ENCODE measurements around the gene SLC1A6. TPM values are rescaled to one million over a fixed set of nuclear protein-coding genes. Genes with fewer than 3 reads are reported as not detected.

SLC1A6 gene
- total and polyA plus RNA-seq, 2 donors (not counting 1 experiment from before 2014, with no cell fraction given): 0.25 TPM; not detected in 1

DNA sequence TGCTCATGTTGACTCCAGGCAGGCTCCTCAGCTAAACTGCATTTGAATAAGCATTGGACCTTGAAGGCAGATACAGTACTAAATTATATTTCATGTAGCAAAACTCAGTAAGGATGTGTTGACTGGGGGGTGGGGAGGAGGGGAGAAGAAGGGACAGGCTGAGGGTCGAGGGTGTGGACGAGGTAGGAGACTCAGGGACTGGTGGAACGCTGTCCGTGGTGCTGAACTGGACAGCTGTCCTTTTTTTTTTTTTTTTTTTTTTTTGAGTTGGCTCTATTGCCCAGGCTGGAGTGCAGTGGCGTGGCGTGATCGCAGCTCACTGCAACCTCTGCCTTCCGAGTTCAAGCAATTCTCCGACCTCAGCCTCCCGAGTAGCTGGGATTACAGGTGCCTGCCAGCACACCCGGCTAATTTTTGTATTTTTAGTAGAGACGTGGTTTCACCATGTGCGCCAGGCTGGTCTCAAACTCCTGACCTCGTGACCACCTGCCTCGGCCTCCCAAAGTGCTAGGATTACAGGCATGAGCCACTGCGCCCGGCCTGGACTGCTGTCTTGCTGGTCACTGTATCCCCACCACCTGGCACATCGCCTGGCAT lies 36.4 kb upstream of the SLC1A6 start:
- TF ChIP-seq, protein P1, sequence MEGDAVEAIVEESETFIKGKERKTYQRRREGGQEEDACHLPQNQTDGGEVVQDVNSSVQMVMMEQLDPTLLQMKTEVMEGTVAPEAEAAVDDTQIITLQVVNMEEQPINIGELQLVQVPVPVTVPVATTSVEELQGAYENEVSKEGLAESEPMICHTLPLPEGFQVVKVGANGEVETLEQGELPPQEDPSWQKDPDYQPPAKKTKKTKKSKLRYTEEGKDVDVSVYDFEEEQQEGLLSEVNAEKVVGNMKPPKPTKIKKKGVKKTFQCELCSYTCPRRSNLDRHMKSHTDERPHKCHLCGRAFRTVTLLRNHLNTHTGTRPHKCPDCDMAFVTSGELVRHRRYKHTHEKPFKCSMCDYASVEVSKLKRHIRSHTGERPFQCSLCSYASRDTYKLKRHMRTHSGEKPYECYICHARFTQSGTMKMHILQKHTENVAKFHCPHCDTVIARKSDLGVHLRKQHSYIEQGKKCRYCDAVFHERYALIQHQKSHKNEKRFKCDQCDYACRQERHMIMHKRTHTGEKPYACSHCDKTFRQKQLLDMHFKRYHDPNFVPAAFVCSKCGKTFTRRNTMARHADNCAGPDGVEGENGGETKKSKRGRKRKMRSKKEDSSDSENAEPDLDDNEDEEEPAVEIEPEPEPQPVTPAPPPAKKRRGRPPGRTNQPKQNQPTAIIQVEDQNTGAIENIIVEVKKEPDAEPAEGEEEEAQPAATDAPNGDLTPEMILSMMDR (IDR thresholded peaks at IDR 0.05): no peak
- no peak for TF ChIP-seq EZH2 (IDR thresholded peaks at IDR 0.05; ENCODE audit: borderline replicate concordance, insufficient read depth, low read depth, low read length, poor library complexity, severe bottlenecking)
- 37% methylated on average over 15 of the region's 18 CpGs for WGBS (ENCODE audit: insufficient coverage)
- H2AFZ ChIP-seq (ENCODE audit: insufficient read depth, low read depth, low read length, poor library complexity, severe bottlenecking): no peak overlapping the region
- H3K9ac ChIP-seq (ENCODE audit: low read length): no peak overlapping the region
- ChIA-PET CTCF (no interaction called here), POLR2A (interaction anchor here (0.6 kb wide), 1 partner anchor 136 kb away, joined by 11 read pairs; no protein-coding TSS in a partner anchor)
- peaks cover 0 to 17% (median 6%) of the 10 kb centered on the region in 4 experiments for H3K27me3 ChIP-seq (replicated peaks in 1 of 4; ENCODE audit: control extremely low read depth in 1 of 4, control insufficient read depth in 3 of 4, insufficient read depth in 4 of 4, low read length in 3 of 4)
- Mint-ChIP-seq H3K9me3 (ENCODE audit: insufficient read depth) (no peaks in the 10 kb centered on the region), H3K27me3 (peaks cover 41% of the 10 kb centered on the region), H3K4me1 (no peaks in the 10 kb centered on the region), H3K27ac (no peak overlapping the region), H3K4me3 (no peak overlapping the region)
- no peak for DNase-seq
- H3K27ac ChIP-seq (ENCODE audit: low read length in 2 of 2): no peak overlapping the region
- intact Hi-C loops (cut with micrococcal nuclease): no loop called here
- no peaks in the 10 kb centered on the region for H3K9me3 ChIP-seq (ENCODE audit: control extremely low read depth in 1 of 3, control insufficient read depth in 2 of 3, insufficient read depth in 1 of 3, low read length in 2 of 3)
- H3K36me3 ChIP-seq (replicated peaks in 1 of 2; ENCODE audit: control extremely low read depth in 1 of 2, control insufficient read depth in 1 of 2, extremely low read depth in 1 of 2, insufficient read depth in 2 of 2, low read length in 1 of 2): no peaks in the 10 kb centered on the region
- no peaks in the 10 kb centered on the region for H4K20me1 ChIP-seq (ENCODE audit: control insufficient read depth, insufficient read depth, low read length, poor library complexity, severe bottlenecking)
- H3K4me3 ChIP-seq (ENCODE audit: control extremely low read depth in 1 of 5, extremely low read depth in 1 of 5, insufficient read depth in 1 of 5, low read depth in 2 of 5, low read length in 4 of 5): no peak overlapping the region
- ATAC-seq (ENCODE audit: low read depth): no peak
- H3K4me2 ChIP-seq (replicated peaks; ENCODE audit: low read depth, low read length, poor library complexity, severe bottlenecking): no peak overlapping the region
- no peaks in the 10 kb centered on the region for H3K79me2 ChIP-seq (ENCODE audit: control insufficient read depth, insufficient read depth, low read length)
- no peaks in the 10 kb centered on the region for H3K4me1 ChIP-seq (ENCODE audit: control insufficient read depth in 2 of 2, insufficient read depth in 2 of 2, low read length in 2 of 2)

DNA sequence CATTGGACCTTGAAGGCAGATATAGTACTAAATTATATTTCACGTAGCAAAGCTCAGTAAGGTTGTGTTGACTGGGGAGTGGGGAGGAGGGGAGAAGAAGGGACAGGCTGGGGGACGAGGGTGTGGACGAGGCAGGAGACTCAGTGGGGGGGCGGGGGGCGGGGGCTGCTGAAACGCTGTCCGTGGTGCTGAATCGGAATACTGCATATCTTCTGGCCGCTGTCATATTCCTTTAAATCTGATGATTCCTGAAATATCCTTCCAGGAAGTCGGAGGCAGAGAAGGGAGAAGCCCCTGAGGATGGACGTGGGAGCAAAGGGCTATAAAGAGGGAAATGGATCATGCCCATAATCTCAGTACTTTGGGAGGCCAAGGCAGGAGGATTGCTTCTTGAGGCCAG lies 34.9 kb upstream of the SLC1A6 start:
- Histone ChIP-seq H3K9me3 (ENCODE audit: control extremely low read depth in 1 of 3, control insufficient read depth in 2 of 3, insufficient read depth in 1 of 3, low read length in 2 of 3) (peaks cover 0 to 8% (median 0%) of the 10 kb centered on the region in 3 donors), H3K36me3 (replicated peaks in 1 of 2; ENCODE audit: control extremely low read depth in 1 of 2, control insufficient read depth in 1 of 2, extremely low read depth in 1 of 2, insufficient read depth in 2 of 2, low read length in 1 of 2) (no peaks in the 10 kb centered on the region), H4K20me1 (ENCODE audit: control insufficient read depth, insufficient read depth, low read length, poor library complexity, severe bottlenecking) (no peaks in the 10 kb centered on the region), H3K27me3 (replicated peaks in 1 of 4; ENCODE audit: control extremely low read depth in 1 of 4, control insufficient read depth in 3 of 4, insufficient read depth in 4 of 4, low read length in 3 of 4) (peaks cover 0 to 19% (median 8%) of the 10 kb centered on the region in 4 experiments), H2AFZ (ENCODE audit: insufficient read depth, low read depth, low read length, poor library complexity, severe bottlenecking) (no peak overlapping the region), H3K4me2 (replicated peaks; ENCODE audit: low read depth, low read length, poor library complexity, severe bottlenecking) (no peak overlapping the region), H3K9ac (ENCODE audit: low read length) (no peak overlapping the region), H3K4me1 (ENCODE audit: control insufficient read depth in 2 of 2, insufficient read depth in 2 of 2, low read length in 2 of 2) (no peaks in the 10 kb centered on the region), H3K27ac (ENCODE audit: low read length in 2 of 2) (no peak overlapping the region), H3K79me2 (ENCODE audit: control insufficient read depth, insufficient read depth, low read length) (no peaks in the 10 kb centered on the region), H3K4me3 (ENCODE audit: control extremely low read depth in 1 of 5, extremely low read depth in 1 of 5, insufficient read depth in 1 of 5, low read depth in 2 of 5, low read length in 4 of 5) (no peak overlapping the region)
- ChIA-PET CTCF (no interaction called here), POLR2A (no interaction called here)
- Mint-ChIP-seq H3K4me1 (no peaks in the 10 kb centered on the region), H3K27ac (no peak overlapping the region), H3K9me3 (ENCODE audit: insufficient read depth) (no peaks in the 10 kb centered on the region), H3K27me3 (peaks cover 53% of the 10 kb centered on the region), H3K4me3 (no peak overlapping the region)
- ATAC-seq (ENCODE audit: low read depth) (no peak), DNase-seq (no peak)
- intact Hi-C loops (cut with micrococcal nuclease): no loop called here
- WGBS (ENCODE audit: insufficient coverage): 30% methylated on average over 5 of the region's 11 CpGs
- TF ChIP-seq, protein P1 (IDR thresholded peaks at IDR 0.05): no peak
- no peak for TF ChIP-seq EZH2 (IDR thresholded peaks at IDR 0.05; ENCODE audit: borderline replicate concordance, insufficient read depth, low read depth, low read length, poor library complexity, severe bottlenecking)
